Fibroblast of peridontal ligament (primary cell): ENCODE data around the gene STK16.
"Not testable (repeated sequence)": the region's sequence is repeated elsewhere in the genome, so short reads cannot be mapped to it uniquely, and the experiment has no call there.

ENCODE experiments used
- DNase-seq: peaks from one replicate; pipeline ENCODE4 v3.0.0-alpha.2; 2010; ENCODE audit errors: extremely low read depth

Gene STK16

GRCh38 chr2:219245899-219246230 lies 586 bp downstream of the STK16 start:
- no peak for DNase-seq

GRCh38 chr2:219246559-219246958 lies 1.3 kb downstream of the STK16 start:
- DNase-seq: no peak

- no peak for DNase-seq
Observed at GRCh38 chr2:219247678-219248642, 2.7 kb downstream of the STK16 start.

GRCh38 chr2:219248845-219249202 lies 3.5 kb downstream of the STK16 start:
- DNase-seq: no peak

GRCh38 chr2:219249203-219249980 lies 4.1 kb downstream of the STK16 start:
- peak; percentile 81 for DNase-seq

- DNase-seq: no peak
Observed at GRCh38 chr2:219250049-219250781, 4.9 kb downstream of the STK16 start.

GRCh38 chr2:219251656-219252055 lies 6.4 kb downstream of the STK16 start:
- DNase-seq: peak; percentile 59

- DNase-seq: no peak
Observed at GRCh38 chr2:219252084-219252483, 6.8 kb downstream of the STK16 start.

- no peak for DNase-seq
Observed at GRCh38 chr2:219252570-219252899, 7.3 kb downstream of the STK16 start.

- DNase-seq: no peak
Observed at GRCh38 chr2:219252900-219253752, 7.8 kb downstream of the STK16 start, which contains the start of gene TUBA4B. Gene TUBA4B (plus strand): TSS chr2:219253243. CDS start chr2:219253408, 165 bp downstream.

GRCh38 chr2:219253753-219254589 lies 8.7 kb downstream of the STK16 start, which contains the start of gene TUBA4A:
Gene TUBA4A (minus strand): TSS chr2:219253918. CDS start chr2:219253858, 60 bp downstream.
- DNase-seq: peak; percentile 35

GRCh38 chr2:219254590-219255201 lies 9.4 kb downstream of the STK16 start:
- peak; percentile 31 for DNase-seq

- DNase-seq: not testable (repeated sequence)
Observed at GRCh38 chr2:219258942-219259341, 13.7 kb downstream of the STK16 start.

GRCh38 chr2:219261024-219261855 lies 16.0 kb downstream of the STK16 start:
- no peak for DNase-seq

GRCh38 chr2:219266232-219266631 lies 21.0 kb downstream of the STK16 start:
- DNase-seq: no peak

GRCh38 chr2:219266886-219267285 lies 21.6 kb downstream of the STK16 start:
- DNase-seq: no peak

GRCh38 chr2:219268294-219268693 lies 23.0 kb downstream of the STK16 start:
- no peak for DNase-seq

GRCh38 chr2:219269362-219270054 lies 24.2 kb downstream of the STK16 start:
- no peak for DNase-seq
